K562 (cell line): ENCODE data around the gene WDR83. TPM values are rescaled to one million over a fixed set of nuclear protein-coding genes. Genes with fewer than 3 reads are reported as not detected.

Experiments used
- ATAC-seq: fragments of 200-7000 bp; cut with Tn5 transposase; 3 replicates; pipeline ENCODE4 v1.9.1; 2020; ENCODE audit warnings: moderate library complexity
- BruUV-seq: library from RNA; stranded (reverse); fragments of 400-500 nt; replicated peaks from 2 replicates; lab custom pipeline; 2021; lab: Mats Ljungman, UMichigan
- CTCF ChIA-PET: fragments of 300-600 bp; formaldehyde crosslinking; extraction: SDS; loops from one replicate; lab custom pipeline; 2021; ENCODE audit warnings: low intra/inter-chr PET ratio; lab: Yijun Ruan, JAX
- POLR2A ChIA-PET: fragments of 300-600, 350-650 bp; sonication (Branson Sonifier 250); formaldehyde crosslinking; extraction: SDS; loops from one replicate; lab custom pipeline; 2021; ENCODE audit warnings: antibody characterized with exemption, inconsistent platforms; lab: Yijun Ruan, JAX
- DNase-seq, 4 experiments: peaks; one replicate each; pipeline versions ENCODE4 v3.0.0 to v3.0.0-alpha.2; 2011 to 2018; ENCODE audit warnings: low spot score in 3 of 4, mixed read lengths in 3 of 4; ENCODE audit errors: extremely low read depth in 1 of 4
- FAIRE-seq: peaks from 2 replicates; lab custom pipeline; 2011; peaks lifted over from hg19 to GRCh38; lab: Jason Lieb, UNC
- H2AFZ ChIP-seq: 2 replicates; pipeline ENCODE4 v1.6.0; 2011; ENCODE audit warnings: low read depth, low read length, control low read depth, inconsistent platforms
- H3K27ac ChIP-seq: fragments of 200-600 bp; 3 replicates; pipeline ENCODE4 v1.8.0; 2011; ENCODE audit warnings: low read depth, mild to moderate bottlenecking, control low read depth, inconsistent platforms, low read length, moderate library complexity, mixed read lengths; ENCODE audit errors: extremely low read depth
- H3K27me3 ChIP-seq, 2 experiments: fragments of 300-600 bp in 1 of 2; 2 replicates in 1 of 2; 3 replicates in 1 of 2; pipeline versions ENCODE4 v1.6.0 to v1.8.0; 2011; ENCODE audit warnings: inconsistent platforms in 2 of 2, low read length in 2 of 2, mild to moderate bottlenecking in 1 of 2, mixed read lengths in 1 of 2, moderate library complexity in 1 of 2; ENCODE audit not compliant: control insufficient read depth in 2 of 2, insufficient read depth in 2 of 2
- H3K36me3 ChIP-seq: fragments of 300-600 bp; 3 replicates; pipeline ENCODE4 v1.8.0; 2011; ENCODE audit warnings: mild to moderate bottlenecking, low read length, inconsistent platforms; ENCODE audit not compliant: control insufficient read depth, insufficient read depth
- H3K4me1 ChIP-seq, 2 experiments: fragments of 200-600 bp in 1 of 2; replicated peaks in 1 of 2; 2 replicates in 1 of 2; 3 replicates in 1 of 2; pipeline versions ENCODE4 v1.5.1 to v1.8.0; 2011; ENCODE audit warnings: inconsistent platforms in 2 of 2, low read length in 2 of 2, mild to moderate bottlenecking in 1 of 2, mixed read lengths in 1 of 2, moderate library complexity in 1 of 2; ENCODE audit not compliant: control insufficient read depth in 2 of 2, insufficient read depth in 2 of 2
- H3K4me2 ChIP-seq: 2 replicates; pipeline ENCODE4 v1.6.1; 2011; ENCODE audit warnings: low read length, control low read depth, inconsistent platforms, mixed read lengths; ENCODE audit not compliant: insufficient read depth
- H3K4me3 ChIP-seq: fragments of 200-600 bp; sonication (generic), shearing (Covaris generic); 2 replicates; pipeline ENCODE4 v1.5.1; 2016; ENCODE audit warnings: control low read depth, inconsistent platforms
- H3K79me2 ChIP-seq: fragments of 200-600 bp; 3 replicates; pipeline ENCODE4 v1.8.0; 2011; ENCODE audit warnings: low read length, inconsistent platforms; ENCODE audit not compliant: control insufficient read depth, insufficient read depth
- H3K9ac ChIP-seq, 2 experiments: 2 replicates each; pipeline versions ENCODE4 v1.6.0 to v1.6.1; 2011; ENCODE audit warnings: low read depth in 2 of 2, low read length in 2 of 2, control low read depth in 1 of 2, inconsistent platforms in 1 of 2, mild to moderate bottlenecking in 1 of 2, mixed read lengths in 1 of 2; ENCODE audit not compliant: insufficient read depth in 1 of 2
- H3K9me1 ChIP-seq: one replicate; pipeline ENCODE4 v1.6.0; 2011; ENCODE audit warnings: inconsistent platforms, mild to moderate bottlenecking, low read length, moderate library complexity; ENCODE audit not compliant: control insufficient read depth, insufficient read depth
- H3K9me3 ChIP-seq: replicated peaks from 2 replicates; pipeline ENCODE4 v1.5.1; 2011; ENCODE audit warnings: low read depth, low read length, inconsistent platforms; ENCODE audit not compliant: control insufficient read depth, insufficient read depth
- H4K20me1 ChIP-seq: replicated peaks from 2 replicates; pipeline ENCODE4 v1.6.1; 2011; ENCODE audit warnings: low read length, inconsistent platforms, mixed read lengths; ENCODE audit not compliant: control insufficient read depth, insufficient read depth
- MEIS2 ChIP-seq: fragments of 450-650 bp; IDR thresholded peaks from 2 replicates; pipeline ENCODE4 v1.6.1; 2014; ENCODE audit warnings: mild to moderate bottlenecking; ENCODE audit not compliant: partially characterized antibody
- ZBTB26 ChIP-seq: fragments of 450-650 bp; formaldehyde crosslinking; IDR thresholded peaks from 2 replicates; pipeline ENCODE4 v1.4.0; 2022; ENCODE audit warnings: missing genetic modification characterization
- WGBS: fragments of 100-300 bp; shearing (Covaris generic); methylation state at CpG from one replicate; pipeline ENCODE4 v1.1.6; 2016; ENCODE audit warnings: low coverage, mixed read lengths; ENCODE audit not compliant: insufficient coverage; ENCODE audit errors: missing lambda C conversion rate; 5-methylcytosine and 5-hydroxymethylcytosine counted together
- in situ Hi-C: fragments of 300-500 bp; cut with MboI; formaldehyde crosslinking; loops from 4 replicates; pipeline ENCODE4 v1.15.0; 2018; ENCODE audit warnings: inconsistent platforms, mixed read lengths
- intact Hi-C: fragments of 100-400 bp; cut with micrococcal nuclease; formaldehyde crosslinking; loops from 2 replicates; pipeline ENCODE4 v1.14.2; 2022
- polyA plus RNA-seq, 8 experiments: library from polyadenylated mRNA; depleted of rRNA in 4 of 8; stranded (reverse) in 5 of 8; unstranded in 3 of 8; fragments of >200 nt; fragmentation: Nextera tagmentation in 2 of 8; fragmentation: Illumina TruSeq in 1 of 8; extraction: Ambion mirVana in 2 of 8; extraction: Trizol in 1 of 8; gene quantifications; 2 replicates each; pipeline versions ENCODE4 v1.2.1 to v1.2.3, GENCODE V29; 2011 to 2014; ENCODE audit warnings: inconsistent platforms in 1 of 8, missing spikeins in 1 of 8
- total RNA-seq, 7 experiments: library from RNA; depleted of rRNA in 6 of 7; stranded (reverse); fragments of >200 nt in 6 of 7; fragmentation: Illumina TruSeq in 2 of 7; extraction: Trizol in 2 of 7; gene quantifications; 2 replicates each; pipeline versions ENCODE4 v1.2.1 to v1.2.3, GENCODE V29; 2011 to 2021; ENCODE audit warnings: low replicate concordance in 1 of 7
- TF ChIP-seq, protein P1 (sequence below): fragments of 450-650 bp; IDR thresholded peaks from 2 replicates; pipeline ENCODE4 v1.6.1; 2016
- TF ChIP-seq, protein P2 (sequence below), 2 experiments: IDR thresholded peaks in 1 of 2; conservative IDR thresholded peaks in 1 of 2; 2 replicates each; pipeline ENCODE4 v1.6.1; 2016; ENCODE audit warnings: low read depth in 2 of 2, mild to moderate bottlenecking in 1 of 2, missing compliant biosample characterization in 1 of 2, missing genetic modification characterization in 1 of 2, moderate library complexity in 1 of 2

WDR83 gene
- total and polyA plus RNA-seq, 9 of the 15 experiments (the other 6 are each of a cell fraction or from before 2014, with no cell fraction given) = 0.52 to 21.3 (median 4.2) TPM

- Histone ChIP-seq H3K9me3 (no peaks in the 10 kb centered on the region), H3K9ac (no peak overlapping the region), H3K4me1 (peaks cover 0 to 38% of the 10 kb centered on the region in 2 experiments; a peak in 2 of 5 replicates), H3K4me3 (no peak overlapping the region), H3K27me3 (no peaks in the 10 kb centered on the region), H3K27ac (no peak overlapping the region), H3K9me1 (no peaks in the 10 kb centered on the region), H3K36me3 (peaks cover 28% of the 10 kb centered on the region; the same call in 1 of the 3 replicates), H3K4me2 (no peak overlapping the region), H2AFZ (no peak overlapping the region), H4K20me1 (no peaks in the 10 kb centered on the region), H3K79me2 (0 out of 3 replicates have a peak, but pooled peaks cover 2% of the 10 kb centered on the region)
- in situ Hi-C loops = no loop called here
- FAIRE-seq (no peak), ATAC-seq (no peak), DNase-seq (no peak)
- intact Hi-C loops = no loop called here
- peak; percentile 62 for TF ChIP-seq MEIS2
- TF ChIP-seq ZBTB26 (CRISPR knock-in tag) = no peak
- TF ChIP-seq, protein P1, sequence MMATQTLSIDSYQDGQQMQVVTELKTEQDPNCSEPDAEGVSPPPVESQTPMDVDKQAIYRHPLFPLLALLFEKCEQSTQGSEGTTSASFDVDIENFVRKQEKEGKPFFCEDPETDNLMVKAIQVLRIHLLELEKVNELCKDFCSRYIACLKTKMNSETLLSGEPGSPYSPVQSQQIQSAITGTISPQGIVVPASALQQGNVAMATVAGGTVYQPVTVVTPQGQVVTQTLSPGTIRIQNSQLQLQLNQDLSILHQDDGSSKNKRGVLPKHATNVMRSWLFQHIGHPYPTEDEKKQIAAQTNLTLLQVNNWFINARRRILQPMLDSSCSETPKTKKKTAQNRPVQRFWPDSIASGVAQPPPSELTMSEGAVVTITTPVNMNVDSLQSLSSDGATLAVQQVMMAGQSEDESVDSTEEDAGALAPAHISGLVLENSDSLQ = peak; percentile 68
- TF ChIP-seq, protein P2, sequence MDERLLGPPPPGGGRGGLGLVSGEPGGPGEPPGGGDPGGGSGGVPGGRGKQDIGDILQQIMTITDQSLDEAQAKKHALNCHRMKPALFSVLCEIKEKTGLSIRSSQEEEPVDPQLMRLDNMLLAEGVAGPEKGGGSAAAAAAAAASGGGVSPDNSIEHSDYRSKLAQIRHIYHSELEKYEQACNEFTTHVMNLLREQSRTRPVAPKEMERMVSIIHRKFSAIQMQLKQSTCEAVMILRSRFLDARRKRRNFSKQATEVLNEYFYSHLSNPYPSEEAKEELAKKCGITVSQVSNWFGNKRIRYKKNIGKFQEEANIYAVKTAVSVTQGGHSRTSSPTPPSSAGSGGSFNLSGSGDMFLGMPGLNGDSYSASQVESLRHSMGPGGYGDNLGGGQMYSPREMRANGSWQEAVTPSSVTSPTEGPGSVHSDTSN (CRISPR knock-in tag; IDR thresholded peaks at IDR 0.05; ENCODE audit: low read depth) = no peak
- TF ChIP-seq, protein P2 (tag; conservative IDR thresholded peaks at IDR 0.05; ENCODE audit: low read depth) = 0 out of 2 replicates have a peak, but pooled peaks have one; percentile 27
- no TSS peak for BruUV-seq
- ChIA-PET POLR2A (interaction anchor here (0.6 to 4.3 kb wide), 4 partner anchors 9 to 107 kb away, joined by 4 to 21 read pairs (median 5); partner anchors contain the start of gene FBXW9), CTCF (no interaction called here)
- 60% methylated on average over 3 of the region's 3 CpGs for WGBS
Measured at GRCh38 chr19:12685831-12686230, 19.2 kb downstream of the WDR83 start.
